Measurements from ENCODE around the gene LKAAEAR1. TPM values are rescaled to one million over a fixed set of nuclear protein-coding genes. Genes with fewer than 3 reads are reported as not detected.
A peak's percentile ranks its signal among the peaks of the same experiment; 100 is the strongest.

Gene LKAAEAR1
- total and polyA plus RNA-seq, 7 donors, result 0.19 to 1.5 TPM; not detected in 5

GRCh38 chr20:64038565-64039292 lies 45.5 kb downstream of the LKAAEAR1 start:
- Histone ChIP-seq H3K27ac (peak overlapping the region in 3 of 4 donors; percentile 38 to 58 (median 58)), H3K36me3 (peaks cover 0 to 19% (median 2%) of the 10 kb centered on the region in 4 donors), H3K27me3 (peaks cover 44 to 73% (median 69%) of the 10 kb centered on the region in 3 donors), H3K4me3 (peak overlapping the region; percentile 17 to 54 (median 47)), H3K4me1 (peaks cover 0 to 40% (median 33%) of the 10 kb centered on the region in 4 donors), H3K9me3 (no peaks in the 10 kb centered on the region)
- TF ChIP-seq POLR2A (IDR thresholded peaks at IDR 0.05) (no peak), EP300 (IDR thresholded peaks at IDR 0.05) (no peak), POLR2AphosphoS5 (IDR thresholded peaks at IDR 0.05) (no peak)
- TF ChIP-seq, protein P1, sequence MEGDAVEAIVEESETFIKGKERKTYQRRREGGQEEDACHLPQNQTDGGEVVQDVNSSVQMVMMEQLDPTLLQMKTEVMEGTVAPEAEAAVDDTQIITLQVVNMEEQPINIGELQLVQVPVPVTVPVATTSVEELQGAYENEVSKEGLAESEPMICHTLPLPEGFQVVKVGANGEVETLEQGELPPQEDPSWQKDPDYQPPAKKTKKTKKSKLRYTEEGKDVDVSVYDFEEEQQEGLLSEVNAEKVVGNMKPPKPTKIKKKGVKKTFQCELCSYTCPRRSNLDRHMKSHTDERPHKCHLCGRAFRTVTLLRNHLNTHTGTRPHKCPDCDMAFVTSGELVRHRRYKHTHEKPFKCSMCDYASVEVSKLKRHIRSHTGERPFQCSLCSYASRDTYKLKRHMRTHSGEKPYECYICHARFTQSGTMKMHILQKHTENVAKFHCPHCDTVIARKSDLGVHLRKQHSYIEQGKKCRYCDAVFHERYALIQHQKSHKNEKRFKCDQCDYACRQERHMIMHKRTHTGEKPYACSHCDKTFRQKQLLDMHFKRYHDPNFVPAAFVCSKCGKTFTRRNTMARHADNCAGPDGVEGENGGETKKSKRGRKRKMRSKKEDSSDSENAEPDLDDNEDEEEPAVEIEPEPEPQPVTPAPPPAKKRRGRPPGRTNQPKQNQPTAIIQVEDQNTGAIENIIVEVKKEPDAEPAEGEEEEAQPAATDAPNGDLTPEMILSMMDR (IDR thresholded peaks at IDR 0.05), result peak; percentile 42 to 69 (median 66)
- intact Hi-C loops (cut with DNase I), result loop anchor here (2.0 kb wide), 1 partner anchor 82 kb away; no protein-coding TSS in a partner anchor
- DNase-seq, result peak; percentile 80
- 0 to 1% methylated on average over 91 of the region's 91 CpGs for WGBS, 2 donors

GRCh38 chr20:64038224-64038564 lies 46.0 kb downstream of the LKAAEAR1 start:
- Histone ChIP-seq H3K27ac (peak overlapping the region in 3 of 4 donors; percentile 38 to 58 (median 58)), H3K9me3 (no peaks in the 10 kb centered on the region), H3K4me1 (peaks cover 0 to 40% (median 33%) of the 10 kb centered on the region in 4 donors), H3K4me3 (peak overlapping the region in 3 of 4 donors; percentile 42 to 54 (median 52)), H3K36me3 (peaks cover 0 to 22% (median 4%) of the 10 kb centered on the region in 4 donors), H3K27me3 (peaks cover 44 to 67% (median 66%) of the 10 kb centered on the region in 3 donors)
- DNase-seq, result no peak
- 1 to 2% methylated on average over 30 of the region's 30 CpGs for WGBS, 2 donors
- intact Hi-C loops (cut with DNase I), result loop anchor here (2.0 kb wide), 1 partner anchor 83 kb away; no protein-coding TSS in a partner anchor
- no peak for TF ChIP-seq POLR2AphosphoS5 (IDR thresholded peaks at IDR 0.05)
- no peak for TF ChIP-seq POLR2A (IDR thresholded peaks at IDR 0.05)
- no peak for TF ChIP-seq EP300 (IDR thresholded peaks at IDR 0.05)
- TF ChIP-seq, protein P1 (IDR thresholded peaks at IDR 0.05), result no peak

- intact Hi-C loops (cut with DNase I), result loop anchor here (2.0 kb wide), 1 partner anchor 83 kb away; no protein-coding TSS in a partner anchor
- Histone ChIP-seq H3K27ac (peak overlapping the region in 1 of 4 donors; percentile 58), H3K4me3 (peak overlapping the region in 3 of 4 donors; percentile 42 to 54 (median 52)), H3K4me1 (peaks cover 0 to 40% (median 34%) of the 10 kb centered on the region in 4 donors), H3K9me3 (no peaks in the 10 kb centered on the region), H3K27me3 (peaks cover 44 to 63% (median 62%) of the 10 kb centered on the region in 3 donors), H3K36me3 (peaks cover 0 to 27% (median 7%) of the 10 kb centered on the region in 4 donors)
- TF ChIP-seq, protein P1 (IDR thresholded peaks at IDR 0.05), result no peak
- TF ChIP-seq POLR2A (IDR thresholded peaks at IDR 0.05) (no peak), POLR2AphosphoS5 (IDR thresholded peaks at IDR 0.05) (no peak), EP300 (IDR thresholded peaks at IDR 0.05) (no peak)
- WGBS, 2 donors, result 5 to 10% methylated on average over 36 of the region's 36 CpGs
- no peak for DNase-seq
These were observed 46.5 kb downstream of the LKAAEAR1 start for GRCh38 chr20:64037498-64038213.

DNA sequence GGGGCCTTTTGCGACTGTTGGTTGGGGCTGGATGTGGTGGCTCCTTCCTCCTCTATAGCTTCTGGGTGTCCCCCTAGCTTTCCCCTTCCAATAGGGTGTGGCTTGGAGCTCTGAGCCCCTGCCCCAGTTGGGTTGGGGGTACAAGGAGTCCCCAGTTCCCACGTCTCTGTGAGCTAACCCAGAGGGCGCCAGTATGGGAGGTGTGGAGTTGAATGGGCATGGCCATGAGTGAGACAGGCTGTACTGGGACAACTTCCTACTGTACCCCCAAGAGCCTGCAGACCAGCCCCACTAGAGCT lies 47.0 kb downstream of the LKAAEAR1 start:
- Histone ChIP-seq H3K9me3 (no peaks in the 10 kb centered on the region), H3K36me3 (peaks cover 0 to 32% (median 9%) of the 10 kb centered on the region in 4 donors), H3K27me3 (peaks cover 40 to 58% (median 57%) of the 10 kb centered on the region in 3 donors), H3K27ac (no peak overlapping the region), H3K4me3 (no peak overlapping the region), H3K4me1 (peaks cover 0 to 37% (median 34%) of the 10 kb centered on the region in 4 donors)
- 58 to 69% methylated on average over 3 of the region's 3 CpGs for WGBS, 2 donors
- intact Hi-C loops (cut with DNase I), result no loop called here
- DNase-seq, result no peak
- TF ChIP-seq POLR2AphosphoS5 (IDR thresholded peaks at IDR 0.05) (no peak), POLR2A (IDR thresholded peaks at IDR 0.05) (no peak), EP300 (IDR thresholded peaks at IDR 0.05) (no peak)
- TF ChIP-seq, protein P1 (IDR thresholded peaks at IDR 0.05), result no peak
